ENCODE results near the gene SELENOK. TPM values are rescaled to one million over a fixed set of nuclear protein-coding genes. Genes with fewer than 3 reads are reported as not detected.

The SELENOK gene
- total RNA-seq, 3 donors from 2014 or later (not counting 1 experiment from before 2014, with no cell fraction given) = 79.2 to 116 (median 95.4) TPM

DNA sequence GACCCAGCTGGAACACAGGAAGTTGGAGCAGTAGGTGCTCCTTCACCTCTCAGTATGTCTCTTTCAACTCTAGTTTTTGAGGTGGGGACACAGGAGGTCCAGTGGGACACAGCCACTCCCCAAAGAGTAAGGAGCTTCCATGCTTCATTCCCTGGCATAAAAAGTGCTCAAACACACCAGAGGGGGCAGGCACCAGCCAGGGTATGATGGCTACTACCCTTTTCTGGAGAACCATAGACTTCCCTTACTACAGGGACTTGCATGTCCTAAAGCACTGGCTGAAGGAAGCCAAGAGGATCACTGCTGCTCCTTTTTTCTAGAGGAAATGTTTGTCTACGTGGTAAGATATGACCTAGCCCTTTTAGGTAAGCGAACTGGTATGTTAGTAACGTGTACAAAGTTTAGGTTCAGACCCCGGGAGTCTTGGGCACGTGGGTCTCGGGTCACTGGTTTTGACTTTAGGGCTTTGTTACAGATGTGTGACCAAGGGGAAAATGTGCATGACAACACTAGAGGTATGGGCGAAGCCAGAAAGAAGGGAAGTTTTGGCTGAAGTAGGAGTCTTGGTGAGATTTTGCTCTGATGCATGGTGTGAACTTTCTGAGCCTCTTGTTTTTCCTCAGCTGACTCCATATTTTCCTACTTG lies 33.4 kb downstream of the SELENOK start:
- no peak overlapping the region for H3K4me3 ChIP-seq (ENCODE audit: low read length)
- H3K27me3 ChIP-seq (ENCODE audit: control insufficient read depth, insufficient read depth, low read length) = no peaks in the 10 kb centered on the region
- no peak for ATAC-seq
- intact Hi-C loops (cut with micrococcal nuclease) = no loop called here
- Mint-ChIP-seq H3K4me1 (peaks cover 5 to 13% of the 10 kb centered on the region in 2 donors), H3K36me3 (peaks cover 8% of the 10 kb centered on the region), H3K27ac (no peak overlapping the region), H3K4me3 (no peak overlapping the region), H3K9me3 (no peaks in the 10 kb centered on the region), H3K27me3 (ENCODE audit: low read depth in 2 of 2) (no peaks in the 10 kb centered on the region)
- 83% methylated on average over 7 of the region's 7 CpGs for WGBS (ENCODE audit: insufficient coverage)
- no peaks in the 10 kb centered on the region for H3K9me3 ChIP-seq (ENCODE audit: control insufficient read depth, insufficient read depth, low read length)
- TF ChIP-seq, protein P1, sequence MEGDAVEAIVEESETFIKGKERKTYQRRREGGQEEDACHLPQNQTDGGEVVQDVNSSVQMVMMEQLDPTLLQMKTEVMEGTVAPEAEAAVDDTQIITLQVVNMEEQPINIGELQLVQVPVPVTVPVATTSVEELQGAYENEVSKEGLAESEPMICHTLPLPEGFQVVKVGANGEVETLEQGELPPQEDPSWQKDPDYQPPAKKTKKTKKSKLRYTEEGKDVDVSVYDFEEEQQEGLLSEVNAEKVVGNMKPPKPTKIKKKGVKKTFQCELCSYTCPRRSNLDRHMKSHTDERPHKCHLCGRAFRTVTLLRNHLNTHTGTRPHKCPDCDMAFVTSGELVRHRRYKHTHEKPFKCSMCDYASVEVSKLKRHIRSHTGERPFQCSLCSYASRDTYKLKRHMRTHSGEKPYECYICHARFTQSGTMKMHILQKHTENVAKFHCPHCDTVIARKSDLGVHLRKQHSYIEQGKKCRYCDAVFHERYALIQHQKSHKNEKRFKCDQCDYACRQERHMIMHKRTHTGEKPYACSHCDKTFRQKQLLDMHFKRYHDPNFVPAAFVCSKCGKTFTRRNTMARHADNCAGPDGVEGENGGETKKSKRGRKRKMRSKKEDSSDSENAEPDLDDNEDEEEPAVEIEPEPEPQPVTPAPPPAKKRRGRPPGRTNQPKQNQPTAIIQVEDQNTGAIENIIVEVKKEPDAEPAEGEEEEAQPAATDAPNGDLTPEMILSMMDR (IDR thresholded peaks at IDR 0.05) = no peak
- no peaks in the 10 kb centered on the region for H3K4me1 ChIP-seq (ENCODE audit: control insufficient read depth, insufficient read depth, low read length)
- no peak overlapping the region for H3K27ac ChIP-seq (ENCODE audit: low read length)
- DNase-seq = no peak
- peaks cover 2% of the 10 kb centered on the region for H3K36me3 ChIP-seq (ENCODE audit: control insufficient read depth, insufficient read depth, low read length)

DNA sequence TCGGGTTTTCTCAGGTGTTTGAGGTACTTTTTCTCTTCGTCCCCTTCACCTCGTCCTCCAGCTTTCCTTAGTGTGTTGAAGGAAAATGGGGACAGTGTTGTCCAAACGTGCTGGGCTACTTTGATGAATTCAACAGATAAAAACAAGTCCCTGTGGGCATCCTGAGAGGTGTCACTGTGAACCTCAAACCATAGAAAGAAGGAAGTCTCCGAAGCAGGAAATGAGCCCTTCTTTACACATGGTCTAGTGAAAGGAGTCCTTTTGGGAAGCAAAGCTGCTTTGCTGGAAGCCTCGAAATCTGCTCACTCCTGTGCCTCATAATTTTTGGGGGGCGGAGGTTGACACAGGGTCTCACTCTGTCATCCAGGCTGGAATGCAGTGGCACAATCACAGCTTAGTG lies 34.7 kb downstream of the SELENOK start:
- H3K9me3 ChIP-seq (ENCODE audit: control insufficient read depth, insufficient read depth, low read length) = no peaks in the 10 kb centered on the region
- Mint-ChIP-seq H3K27me3 (ENCODE audit: low read depth in 2 of 2) (no peaks in the 10 kb centered on the region), H3K27ac (no peak overlapping the region), H3K4me3 (no peak overlapping the region), H3K36me3 (peaks cover 8% of the 10 kb centered on the region), H3K9me3 (no peaks in the 10 kb centered on the region), H3K4me1 (peaks cover 5 to 9% of the 10 kb centered on the region in 2 donors)
- intact Hi-C loops (cut with micrococcal nuclease) = no loop called here
- DNase-seq = no peak
- TF ChIP-seq, protein P1 (IDR thresholded peaks at IDR 0.05) = no peak
- WGBS (ENCODE audit: insufficient coverage) = 52% methylated on average over 6 of the region's 7 CpGs
- H3K36me3 ChIP-seq (ENCODE audit: control insufficient read depth, insufficient read depth, low read length) = no peaks in the 10 kb centered on the region
- H3K27me3 ChIP-seq (ENCODE audit: control insufficient read depth, insufficient read depth, low read length) = no peaks in the 10 kb centered on the region
- H3K4me1 ChIP-seq (ENCODE audit: control insufficient read depth, insufficient read depth, low read length) = no peaks in the 10 kb centered on the region
- ATAC-seq = no peak
- no peak overlapping the region for H3K4me3 ChIP-seq (ENCODE audit: low read length)
- no peak overlapping the region for H3K27ac ChIP-seq (ENCODE audit: low read length)

DNA sequence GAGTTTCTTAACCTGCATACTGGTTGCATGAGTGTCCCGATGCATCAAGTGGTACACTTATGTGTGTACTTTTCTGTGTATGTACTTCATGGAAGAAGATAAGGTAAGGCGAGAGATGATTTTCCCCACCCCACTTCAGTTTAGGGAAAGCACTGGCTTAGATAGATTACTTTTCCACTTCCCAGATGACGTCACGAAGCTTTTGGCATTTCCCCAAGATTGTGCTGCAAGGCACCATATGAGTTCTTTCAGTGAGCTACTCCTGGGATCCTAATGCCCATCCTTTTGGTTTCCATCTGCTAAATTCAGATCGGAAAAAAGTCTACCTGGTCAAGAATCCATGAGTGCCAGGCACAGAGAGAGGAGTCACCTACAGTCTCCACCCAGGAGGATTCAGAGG lies 40.8 kb downstream of the SELENOK start:
- H3K4me3 ChIP-seq (ENCODE audit: low read length) = no peak overlapping the region
- 83% methylated on average over 5 of the region's 5 CpGs for WGBS (ENCODE audit: insufficient coverage)
- no peak for ATAC-seq
- intact Hi-C loops (cut with micrococcal nuclease) = no loop called here
- no peak for DNase-seq
- Mint-ChIP-seq H3K27me3 (ENCODE audit: low read depth in 2 of 2) (peaks cover 29 to 30% of the 10 kb centered on the region in 2 donors), H3K4me1 (no peaks in the 10 kb centered on the region), H3K36me3 (no peaks in the 10 kb centered on the region), H3K9me3 (no peaks in the 10 kb centered on the region), H3K27ac (no peak overlapping the region), H3K4me3 (no peak overlapping the region)
- no peak overlapping the region for H3K27ac ChIP-seq (ENCODE audit: low read length)
- peaks cover 4% of the 10 kb centered on the region for H3K4me1 ChIP-seq (ENCODE audit: control insufficient read depth, insufficient read depth, low read length)
- peaks cover 8% of the 10 kb centered on the region for H3K27me3 ChIP-seq (ENCODE audit: control insufficient read depth, insufficient read depth, low read length)
- no peaks in the 10 kb centered on the region for H3K9me3 ChIP-seq (ENCODE audit: control insufficient read depth, insufficient read depth, low read length)
- H3K36me3 ChIP-seq (ENCODE audit: control insufficient read depth, insufficient read depth, low read length) = no peaks in the 10 kb centered on the region
- TF ChIP-seq, protein P1 (IDR thresholded peaks at IDR 0.05) = no peak

DNA sequence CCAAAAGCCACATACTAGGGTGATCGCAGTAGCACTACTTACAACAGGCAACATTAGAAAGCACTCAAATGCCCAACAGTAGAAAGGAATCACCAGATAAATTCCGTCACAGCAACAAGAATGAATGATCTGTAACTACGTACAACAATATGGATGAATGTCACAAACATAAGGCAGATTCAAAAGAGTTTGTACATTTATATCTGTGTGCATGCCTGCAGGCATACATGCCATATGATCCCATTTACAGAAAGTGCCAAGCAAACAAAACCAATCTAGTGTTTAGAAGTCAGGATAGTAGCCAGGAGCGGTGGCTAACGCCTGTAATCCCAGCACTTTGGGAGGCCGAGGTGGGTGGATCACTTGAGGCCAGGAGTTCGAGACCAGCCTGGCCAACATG lies 41.7 kb downstream of the SELENOK start:
- Histone ChIP-seq H3K4me1 (ENCODE audit: control insufficient read depth, insufficient read depth, low read length) (peaks cover 9% of the 10 kb centered on the region), H3K36me3 (ENCODE audit: control insufficient read depth, insufficient read depth, low read length) (no peaks in the 10 kb centered on the region), H3K9me3 (ENCODE audit: control insufficient read depth, insufficient read depth, low read length) (no peaks in the 10 kb centered on the region), H3K4me3 (ENCODE audit: low read length) (no peak overlapping the region), H3K27ac (ENCODE audit: low read length) (no peak overlapping the region), H3K27me3 (ENCODE audit: control insufficient read depth, insufficient read depth, low read length) (peaks cover 15% of the 10 kb centered on the region)
- ATAC-seq (no peak), DNase-seq (no peak)
- no peak overlapping the region for H3K27ac Mint-ChIP-seq
- no peak overlapping the region for H3K4me3 Mint-ChIP-seq
- 99% methylated on average over 5 of the region's 7 CpGs for WGBS (ENCODE audit: insufficient coverage)
- intact Hi-C loops (cut with micrococcal nuclease) = no loop called here
- no peaks in the 10 kb centered on the region for H3K36me3 Mint-ChIP-seq
- TF ChIP-seq, protein P1 (IDR thresholded peaks at IDR 0.05) = no peak
- H3K9me3 Mint-ChIP-seq = no peaks in the 10 kb centered on the region
- H3K4me1 Mint-ChIP-seq = no peaks in the 10 kb centered on the region
- peaks cover 36 to 38% of the 10 kb centered on the region in 2 donors for H3K27me3 Mint-ChIP-seq (ENCODE audit: low read depth in 2 of 2)

Measured in natural killer cell (primary cell).